ENCODE data around the gene FUT3. TPM values are rescaled to one million over a fixed set of nuclear protein-coding genes. Genes with fewer than 3 reads are reported as not detected.

FUT3 gene
- total RNA-seq, 1 donor from 2014 or later = not detected

DNA sequence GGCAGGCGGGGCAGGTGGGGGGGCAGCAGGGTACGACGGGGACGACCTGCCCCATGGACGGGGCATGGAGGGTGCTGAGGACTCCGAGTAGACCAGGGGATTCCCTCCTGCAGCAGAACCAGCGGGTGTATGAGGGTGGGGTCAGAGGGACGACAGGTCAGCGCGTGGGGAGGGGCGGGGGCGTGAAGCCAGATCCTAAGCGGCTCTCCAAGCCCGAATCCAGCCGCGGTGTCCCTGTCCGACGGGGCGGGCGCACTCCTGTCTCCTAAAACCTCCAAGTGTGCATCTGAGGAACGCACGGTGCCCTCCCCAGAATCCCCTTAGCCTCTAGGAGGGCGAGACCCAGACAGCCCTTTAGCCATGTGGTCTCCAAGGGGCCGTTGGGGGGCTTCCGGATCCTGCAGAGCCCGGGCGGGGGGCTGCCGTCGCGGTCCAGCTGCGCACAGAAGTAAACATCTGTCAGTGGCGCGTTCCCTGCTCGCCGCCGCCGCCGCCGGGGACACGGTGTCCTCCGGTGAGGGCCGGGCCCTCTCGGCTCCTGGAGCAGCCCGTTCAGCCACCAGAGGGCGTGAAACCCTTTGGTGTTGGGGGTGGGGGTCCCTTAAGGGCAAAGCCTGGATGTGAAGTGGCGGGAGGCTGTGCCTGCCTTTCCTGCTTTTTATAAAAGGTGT is 45.7 kb downstream of the FUT3 start:
- Mint-ChIP-seq H3K27me3 (ENCODE audit: low read depth) (peaks cover 18% of the 10 kb centered on the region), H3K4me1 (ENCODE audit: low read depth) (peaks cover 16% of the 10 kb centered on the region), H3K9me3 (no peaks in the 10 kb centered on the region), H3K36me3 (ENCODE audit: low read depth) (no peaks in the 10 kb centered on the region), H3K27ac (no peak overlapping the region), H3K4me3 (ENCODE audit: low read depth) (peak overlapping the region; percentile 45)
- DNase-seq (ENCODE audit: low spot score) = peak; percentile 38
- intact Hi-C loops (cut with micrococcal nuclease) = loop anchor here (2.0 to 10.0 kb wide), 2 partner anchors 159 to 217 kb away; no protein-coding TSS in a partner anchor

DNA sequence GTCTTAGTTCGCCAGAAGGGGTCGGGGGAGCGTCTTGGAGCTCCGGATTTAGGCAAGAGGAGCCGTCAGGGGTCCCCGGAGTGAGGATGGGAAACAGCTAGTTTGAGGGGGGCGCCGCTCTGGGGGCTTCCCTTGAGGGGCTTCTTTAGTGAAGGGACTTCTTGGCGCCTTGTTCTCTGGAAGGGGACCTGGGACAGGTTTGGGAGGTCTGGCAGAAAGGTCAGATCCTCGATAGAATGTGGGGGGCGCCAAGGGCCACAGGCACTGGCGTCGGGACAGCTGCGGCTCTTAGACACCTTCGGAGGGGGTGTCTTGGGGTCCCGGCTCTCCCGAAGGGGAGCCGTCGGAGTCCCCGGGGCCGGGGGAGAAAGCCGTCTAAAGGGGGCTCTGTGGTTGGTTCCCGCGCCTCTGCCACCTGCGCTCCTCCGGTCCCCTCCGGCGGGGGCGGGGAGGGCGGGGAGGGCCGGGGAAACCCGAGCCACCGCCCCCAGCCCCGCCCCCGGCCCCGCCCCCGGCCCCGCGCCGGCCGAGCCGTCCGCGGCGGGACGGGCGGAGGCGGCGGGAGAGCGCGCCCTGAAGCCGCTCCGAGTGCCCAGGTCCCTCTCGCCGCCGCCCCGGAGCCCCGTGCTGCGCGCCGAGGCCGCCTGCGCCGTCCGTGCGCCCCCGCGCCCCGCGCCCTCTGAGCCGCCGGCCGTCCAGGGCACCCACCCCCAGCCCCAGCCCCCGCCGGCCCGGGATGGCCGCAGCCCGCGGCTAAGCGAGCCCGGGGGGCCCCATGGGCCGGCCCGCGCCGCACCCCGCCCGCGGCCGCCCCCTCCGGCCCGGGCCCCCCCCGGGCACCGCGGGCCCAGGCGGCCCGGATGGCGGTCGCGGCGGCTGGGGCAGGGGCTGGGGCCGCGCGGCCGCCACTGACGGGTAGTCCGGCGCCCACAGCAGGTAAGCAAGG is 46.5 kb downstream of the FUT3 start, which contains the start of gene NRTN:
NRTN (plus strand) TSS at position 552 of the 946 bp plus-strand sequence. CDS start 19,099 bp downstream, outside the sequence.
- Mint-ChIP-seq H3K36me3 (ENCODE audit: low read depth) (no peaks in the 10 kb centered on the region), H3K4me3 (ENCODE audit: low read depth) (peak within 1 kb of the TSS; percentile 73), H3K27ac (peak within 1 kb of the TSS; percentile 62), H3K9me3 (no peaks in the 10 kb centered on the region), H3K4me1 (ENCODE audit: low read depth) (peaks cover 16% of the 10 kb centered on the region), H3K27me3 (ENCODE audit: low read depth) (peaks cover 18% of the 10 kb centered on the region)
- DNase-seq (ENCODE audit: low spot score) = no peak
- intact Hi-C loops (cut with micrococcal nuclease) = loop anchor here (1.0 to 10.0 kb wide), 2 partner anchors 100 to 160 kb away; partner anchors contain the start of gene VMAC

DNA sequence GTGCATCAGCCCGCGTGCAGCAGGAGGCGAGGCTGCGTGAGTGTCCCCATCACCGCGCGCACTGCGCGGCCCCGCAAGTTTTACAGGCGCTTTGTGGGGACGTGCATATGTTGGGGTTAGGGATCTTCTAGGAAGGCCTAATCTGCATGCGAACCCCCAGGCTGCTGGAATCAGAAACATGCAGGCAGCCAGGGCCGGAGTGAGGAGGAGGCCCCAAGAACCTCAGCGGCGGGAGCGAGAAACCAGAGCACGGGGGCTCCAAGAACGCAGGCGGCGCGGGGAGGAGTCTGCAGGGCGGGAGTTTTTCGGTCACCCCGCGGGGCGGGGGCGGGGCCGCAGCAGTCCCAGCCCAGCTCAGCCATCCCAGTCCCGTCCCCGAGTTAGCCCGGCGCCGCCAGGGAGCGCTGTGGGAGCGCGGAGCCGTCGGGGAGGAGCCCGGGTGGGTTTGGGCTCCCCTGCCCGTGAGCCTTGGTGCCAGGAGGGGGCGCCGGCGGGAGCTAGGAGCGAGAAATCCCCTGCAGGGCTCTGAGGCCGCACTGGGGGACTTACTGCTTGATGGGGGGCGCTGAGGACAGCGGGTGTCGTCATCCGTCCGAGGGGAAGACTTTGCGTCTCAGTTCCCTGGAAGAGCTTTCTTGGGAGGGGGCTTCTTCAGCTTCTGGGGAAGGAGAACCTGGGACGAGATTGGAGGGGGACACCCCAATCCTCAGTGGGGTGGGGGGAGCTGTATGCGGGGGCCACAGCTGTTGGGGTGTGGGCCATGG is 47.3 kb downstream of the FUT3 start:
- intact Hi-C loops (cut with micrococcal nuclease) = loop anchor here (1.0 to 10.0 kb wide), 2 partner anchors 100 to 161 kb away; partner anchors contain the start of gene VMAC
- DNase-seq (ENCODE audit: low spot score) = peak; percentile 93
- no peaks in the 10 kb centered on the region for H3K9me3 Mint-ChIP-seq
- peak overlapping the region; percentile 62 for H3K27ac Mint-ChIP-seq
- H3K4me1 Mint-ChIP-seq (ENCODE audit: low read depth) = peaks cover 16% of the 10 kb centered on the region
- H3K27me3 Mint-ChIP-seq (ENCODE audit: low read depth) = peaks cover 21% of the 10 kb centered on the region
- H3K4me3 Mint-ChIP-seq (ENCODE audit: low read depth) = peak overlapping the region; percentile 73
- no peaks in the 10 kb centered on the region for H3K36me3 Mint-ChIP-seq (ENCODE audit: low read depth)

DNA sequence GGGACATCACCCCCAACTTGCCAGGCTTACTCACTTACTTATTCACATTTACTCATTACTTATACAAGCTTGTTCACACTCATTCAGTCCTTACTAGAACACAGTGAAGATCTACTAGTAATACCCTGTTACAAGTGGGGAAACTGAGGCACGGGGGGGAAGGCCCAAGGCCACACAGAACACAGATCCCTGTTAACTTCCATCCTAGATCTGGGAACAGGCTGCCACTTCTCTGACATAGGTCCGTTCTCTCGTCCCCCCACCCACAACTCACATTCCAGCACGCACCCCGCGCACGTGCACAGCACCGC is 47.9 kb downstream of the FUT3 start:
- peaks cover 16% of the 10 kb centered on the region for H3K4me1 Mint-ChIP-seq (ENCODE audit: low read depth)
- H3K27ac Mint-ChIP-seq = no peak overlapping the region
- peaks cover 21% of the 10 kb centered on the region for H3K27me3 Mint-ChIP-seq (ENCODE audit: low read depth)
- no peaks in the 10 kb centered on the region for H3K36me3 Mint-ChIP-seq (ENCODE audit: low read depth)
- peak overlapping the region; percentile 71 for H3K4me3 Mint-ChIP-seq (ENCODE audit: low read depth)
- DNase-seq (ENCODE audit: low spot score) = no peak
- intact Hi-C loops (cut with micrococcal nuclease) = loop anchor here (10.0 kb wide), 1 partner anchor 161 kb away; no protein-coding TSS in a partner anchor
- H3K9me3 Mint-ChIP-seq = no peaks in the 10 kb centered on the region

DNA sequence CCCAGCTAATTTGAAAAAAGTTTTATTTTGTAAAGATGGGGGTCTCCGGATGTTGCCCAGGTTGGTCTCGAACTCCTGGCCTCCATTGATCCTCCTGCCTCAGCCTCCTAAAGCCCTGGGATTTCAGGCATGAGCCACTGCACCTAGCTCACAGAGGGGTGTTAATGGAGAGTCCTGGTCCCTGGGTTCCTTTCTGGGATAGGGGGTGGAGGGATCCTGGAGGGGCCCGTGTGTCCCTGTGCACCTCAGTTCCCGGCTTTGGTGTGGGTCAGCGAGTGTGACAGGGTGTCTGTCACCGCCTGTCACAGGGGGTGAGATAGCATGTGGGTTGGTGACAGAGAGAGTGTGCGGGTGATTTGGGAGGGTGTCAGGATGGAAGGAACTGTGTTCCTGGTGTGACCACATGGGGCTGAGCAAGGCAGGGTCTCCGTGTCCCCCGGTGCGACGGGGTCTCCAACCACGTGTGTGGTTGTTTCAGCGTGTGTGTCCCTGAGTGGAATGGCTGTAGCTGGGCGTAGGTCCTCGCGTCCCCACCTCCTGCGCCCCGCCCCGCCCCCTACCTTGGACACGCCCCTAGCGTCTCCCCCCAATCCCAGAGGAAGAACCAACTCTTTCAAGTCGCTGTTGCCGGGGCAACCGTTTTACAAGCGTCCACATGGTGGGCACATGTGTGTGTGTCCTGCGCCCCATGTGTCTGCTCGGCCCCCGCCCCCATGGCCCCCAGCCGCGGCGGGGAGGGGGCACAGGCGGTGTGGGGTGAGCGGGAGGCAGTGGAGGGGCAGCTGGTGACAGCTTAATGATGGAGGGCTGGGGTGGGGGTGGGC is 49.2 kb downstream of the FUT3 start:
- H3K4me1 Mint-ChIP-seq (ENCODE audit: low read depth) = peaks cover 16% of the 10 kb centered on the region
- H3K27ac Mint-ChIP-seq = no peak overlapping the region
- H3K4me3 Mint-ChIP-seq (ENCODE audit: low read depth) = no peak overlapping the region
- H3K36me3 Mint-ChIP-seq (ENCODE audit: low read depth) = no peaks in the 10 kb centered on the region
- no peak for DNase-seq (ENCODE audit: low spot score)
- intact Hi-C loops (cut with micrococcal nuclease) = loop anchor here (10.0 kb wide), 1 partner anchor 163 kb away; no protein-coding TSS in a partner anchor
- H3K9me3 Mint-ChIP-seq = no peaks in the 10 kb centered on the region
- peaks cover 20% of the 10 kb centered on the region for H3K27me3 Mint-ChIP-seq (ENCODE audit: low read depth)

DNA sequence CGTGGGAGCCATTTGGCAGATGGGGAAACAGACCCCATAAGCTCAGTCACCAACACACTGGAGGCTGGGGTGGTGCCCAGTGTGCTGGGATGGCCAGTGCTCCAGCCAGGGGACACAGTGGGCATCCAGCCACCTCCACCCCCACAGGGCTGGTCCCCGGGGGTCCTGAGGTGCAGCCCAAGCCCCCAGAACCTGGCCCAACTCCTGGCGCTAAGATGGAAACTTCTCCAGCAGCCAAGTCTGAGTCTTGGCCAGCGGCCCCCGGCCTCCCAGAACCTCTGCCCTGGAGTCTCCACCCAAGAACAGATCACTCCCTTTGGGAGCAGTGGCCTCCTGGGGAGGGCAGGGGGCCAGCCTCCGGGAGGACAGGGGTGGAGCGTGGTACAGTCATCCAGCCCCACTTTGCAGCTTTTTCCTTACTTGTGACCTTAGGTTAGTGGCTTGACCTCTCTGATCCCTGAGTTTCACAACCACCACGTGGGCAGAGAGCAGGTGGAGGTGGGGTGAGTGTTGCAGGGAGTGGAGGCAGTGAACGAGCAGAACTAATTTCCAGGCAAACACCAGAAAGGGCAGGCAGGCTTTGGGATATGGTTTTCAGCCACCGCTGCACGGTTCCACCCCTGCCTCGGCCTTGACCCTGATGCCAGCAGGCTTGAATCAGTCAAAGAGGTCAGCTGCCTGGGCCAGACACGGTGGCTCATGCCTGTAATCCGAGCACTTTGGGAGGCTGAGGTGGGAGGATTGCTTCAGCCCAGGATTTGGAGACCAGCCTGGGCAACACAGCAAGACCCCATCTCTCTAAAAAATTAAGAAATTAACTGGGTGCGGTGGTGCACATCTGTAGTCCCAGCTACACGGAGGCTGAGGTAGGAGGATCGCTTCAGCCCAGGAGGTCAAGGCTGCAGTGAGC is 50.6 kb downstream of the FUT3 start:
- Mint-ChIP-seq H3K36me3 (ENCODE audit: low read depth) (no peaks in the 10 kb centered on the region), H3K4me1 (ENCODE audit: low read depth) (peaks cover 14% of the 10 kb centered on the region), H3K27me3 (ENCODE audit: low read depth) (peaks cover 10% of the 10 kb centered on the region), H3K27ac (no peak overlapping the region), H3K4me3 (ENCODE audit: low read depth) (no peak overlapping the region), H3K9me3 (no peaks in the 10 kb centered on the region)
- intact Hi-C loops (cut with micrococcal nuclease) = loop anchor here (10.0 kb wide), 1 partner anchor 164 kb away; no protein-coding TSS in a partner anchor
- DNase-seq (ENCODE audit: low spot score) = no peak

DNA sequence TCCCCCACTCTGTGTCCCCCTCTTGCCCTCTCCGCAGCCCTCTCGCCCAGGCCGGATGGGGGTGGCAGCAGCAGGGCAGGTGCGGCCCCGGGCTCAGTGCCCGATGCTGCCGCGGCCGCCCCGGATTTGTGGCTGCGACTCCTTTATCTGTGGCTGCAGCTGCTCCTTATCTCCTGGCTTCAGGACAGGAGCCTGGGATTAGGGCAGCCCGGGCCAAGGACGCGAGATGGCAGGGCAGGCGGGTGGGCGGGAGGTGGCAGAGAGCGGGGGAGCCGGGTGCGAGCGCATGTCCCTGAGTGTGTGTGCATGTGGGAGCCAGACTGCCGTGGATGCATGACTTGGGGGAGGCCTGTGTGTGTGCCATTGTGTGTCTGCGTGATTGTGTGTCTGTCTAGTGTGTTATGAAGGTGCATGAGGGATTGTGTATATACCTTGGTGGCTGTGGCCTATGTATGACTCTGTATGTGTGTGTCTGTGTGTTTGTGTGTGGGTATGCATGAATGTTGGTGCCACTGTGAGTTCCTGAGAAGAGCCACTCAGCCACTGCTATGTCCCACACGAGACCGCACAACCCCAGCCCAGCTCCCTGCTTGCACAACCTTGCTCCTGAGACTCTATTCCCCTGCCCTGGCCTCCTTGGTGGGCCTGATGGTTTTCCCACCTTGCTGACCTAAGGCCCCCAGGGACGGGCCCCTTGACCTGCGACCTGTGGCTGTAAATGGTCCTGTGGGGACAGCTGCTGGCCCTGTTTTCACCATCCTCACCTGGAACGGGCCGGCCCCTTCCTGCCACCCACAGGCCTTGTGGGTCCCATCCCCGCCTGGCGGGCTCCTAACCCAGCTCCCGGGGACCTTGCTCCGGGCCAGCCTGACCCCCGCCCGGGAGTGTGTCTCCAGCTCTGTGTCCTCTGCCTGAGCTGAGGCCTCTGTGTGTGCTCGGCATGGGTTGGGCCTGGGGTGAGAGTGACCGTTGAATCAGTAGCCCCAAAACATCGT is 51.7 kb downstream of the FUT3 start:
- H3K9me3 Mint-ChIP-seq = no peaks in the 10 kb centered on the region
- intact Hi-C loops (cut with micrococcal nuclease) = loop anchor here (10.0 kb wide), 1 partner anchor 165 kb away; no protein-coding TSS in a partner anchor
- no peak overlapping the region for H3K4me3 Mint-ChIP-seq (ENCODE audit: low read depth)
- H3K36me3 Mint-ChIP-seq (ENCODE audit: low read depth) = no peaks in the 10 kb centered on the region
- no peak for DNase-seq (ENCODE audit: low spot score)
- peaks cover 10% of the 10 kb centered on the region for H3K27me3 Mint-ChIP-seq (ENCODE audit: low read depth)
- no peak overlapping the region for H3K27ac Mint-ChIP-seq
- peaks cover 14% of the 10 kb centered on the region for H3K4me1 Mint-ChIP-seq (ENCODE audit: low read depth)

DNA sequence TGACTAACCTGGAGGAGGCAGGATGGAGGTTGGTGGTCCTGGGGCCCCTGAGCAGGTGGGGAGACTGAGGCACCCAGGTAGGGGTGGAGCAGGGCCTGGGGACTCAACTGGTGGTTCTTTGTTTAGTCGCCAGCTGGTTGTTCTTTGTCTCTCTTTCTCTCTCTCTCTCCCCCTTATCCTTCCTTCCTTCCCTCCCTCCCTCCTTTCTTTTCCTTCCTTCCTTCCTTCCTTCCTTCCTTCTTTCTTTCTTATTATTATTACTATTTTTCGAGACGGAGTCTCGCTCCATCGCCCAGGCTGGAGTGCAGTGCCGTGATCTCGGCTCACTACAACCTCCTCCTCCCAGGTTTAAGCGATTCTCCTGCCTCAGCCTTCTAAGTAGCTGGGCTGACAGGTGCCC is 53.0 kb downstream of the FUT3 start:
- intact Hi-C loops (cut with micrococcal nuclease) = no loop called here
- H3K4me3 Mint-ChIP-seq (ENCODE audit: low read depth) = no peak overlapping the region
- H3K36me3 Mint-ChIP-seq (ENCODE audit: low read depth) = no peaks in the 10 kb centered on the region
- H3K27ac Mint-ChIP-seq = no peak overlapping the region
- H3K4me1 Mint-ChIP-seq (ENCODE audit: low read depth) = peaks cover 3% of the 10 kb centered on the region
- DNase-seq (ENCODE audit: low spot score) = no peak
- H3K9me3 Mint-ChIP-seq = no peaks in the 10 kb centered on the region
- peaks cover 6% of the 10 kb centered on the region for H3K27me3 Mint-ChIP-seq (ENCODE audit: low read depth)

DNA sequence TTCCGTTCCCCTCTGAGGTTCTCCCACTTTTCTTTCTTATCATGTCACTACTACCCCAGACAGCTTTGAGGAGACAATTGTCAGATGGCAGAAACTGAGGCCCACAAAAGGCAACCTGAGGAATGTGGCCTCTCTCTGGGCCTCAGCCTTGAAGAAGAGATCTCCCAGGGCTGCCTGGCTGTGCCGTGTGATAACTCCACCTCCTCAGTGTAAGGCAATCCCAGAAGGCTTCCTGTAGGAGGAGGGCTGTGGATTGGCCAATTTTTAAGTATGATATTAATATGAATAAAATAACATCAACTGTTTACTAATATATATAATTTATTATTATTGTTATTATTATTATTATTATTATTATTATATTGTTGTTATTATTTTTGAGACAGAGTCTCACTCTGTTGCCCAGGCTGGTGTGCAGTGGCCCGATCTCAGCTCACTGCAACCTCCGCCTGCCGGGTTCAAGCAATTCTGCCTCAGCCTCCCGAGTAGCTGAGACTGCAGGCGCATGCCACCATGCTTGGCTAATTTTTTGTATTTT is 55.8 kb downstream of the FUT3 start:
- Mint-ChIP-seq H3K27me3 (ENCODE audit: low read depth) (peaks cover 2% of the 10 kb centered on the region), H3K27ac (no peak overlapping the region), H3K36me3 (ENCODE audit: low read depth) (peaks cover under 1% of the 10 kb centered on the region), H3K4me3 (ENCODE audit: low read depth) (no peak overlapping the region), H3K9me3 (no peaks in the 10 kb centered on the region), H3K4me1 (ENCODE audit: low read depth) (peaks cover under 1% of the 10 kb centered on the region)
- no peak for DNase-seq (ENCODE audit: low spot score)
- intact Hi-C loops (cut with micrococcal nuclease) = no loop called here

DNA sequence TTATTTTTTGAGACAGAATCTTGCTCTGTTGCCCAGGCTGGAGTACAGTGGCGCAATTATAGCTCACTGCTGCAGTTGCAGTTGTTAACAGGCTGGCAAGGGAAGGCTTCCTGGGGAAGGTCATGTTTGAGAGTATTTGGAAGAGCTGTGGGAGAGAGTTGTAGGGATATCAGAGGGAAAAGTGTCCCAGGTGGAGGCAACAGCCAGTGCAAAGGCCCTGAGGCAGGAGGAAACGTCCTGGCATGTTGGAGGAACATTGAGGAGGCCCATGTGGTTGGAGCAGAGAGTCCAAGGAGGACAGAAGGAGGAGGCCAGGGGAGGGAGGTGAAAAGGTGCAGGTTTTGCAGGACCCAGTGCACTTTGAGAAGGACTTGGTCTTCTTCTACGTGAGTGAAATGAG is 58.1 kb downstream of the FUT3 start:
- H3K4me1 Mint-ChIP-seq (ENCODE audit: low read depth) = peaks cover 5% of the 10 kb centered on the region
- DNase-seq (ENCODE audit: low spot score) = no peak
- no peaks in the 10 kb centered on the region for H3K27me3 Mint-ChIP-seq (ENCODE audit: low read depth)
- peaks cover 19% of the 10 kb centered on the region for H3K36me3 Mint-ChIP-seq (ENCODE audit: low read depth)
- no peak overlapping the region for H3K27ac Mint-ChIP-seq
- no peaks in the 10 kb centered on the region for H3K9me3 Mint-ChIP-seq
- intact Hi-C loops (cut with micrococcal nuclease) = loop anchor here (5.0 kb wide), 2 partner anchors 109 to 1001 kb away; partner anchors contain the start of genes FEM1A, NDUFA11 and VMAC
- H3K4me3 Mint-ChIP-seq (ENCODE audit: low read depth) = no peak overlapping the region

All from activated T-helper 2 cell treated with anti-CD3 and anti-CD28 coated beads, Interferon-gamma antibody, Interleukin-2, Interleukin-4, amounts not matched to agents 10 μg/mL and 5 μg/mL and 100 μg/mL, durations not matched to agents 14 hours and 24 hours and 36 hours (primary cell).